PC-9 (cell line): ENCODE measurements around the gene GABRB3. TPM values are rescaled to one million over a fixed set of nuclear protein-coding genes. Genes with fewer than 3 reads are reported as not detected.

Experiments used
- BruUV-seq: library from RNA; stranded (reverse); fragments of 400-500 nt; replicated peaks from 2 replicates; lab custom pipeline; 2021; lab: Mats Ljungman, UMichigan
- CTCF ChIA-PET: fragments of 300-600 bp; sonication (Branson Sonifier 250); formaldehyde crosslinking; loops from one replicate; lab custom pipeline; 2022; ENCODE audit warnings: antibody characterized with exemption; lab: Charles Lee
- POLR2A ChIA-PET: fragments of 300-600 bp; sonication (Branson Sonifier 250); formaldehyde crosslinking; loops from one replicate; lab custom pipeline; 2022; ENCODE audit warnings: antibody characterized with exemption; ENCODE audit not compliant: unreplicated experiment; lab: Charles Lee
- DNase-seq, 2 experiments: peaks; one replicate each; pipeline versions ENCODE4 v3.0.0 to v3.0.0-alpha.2; 2015 to 2022; ENCODE audit warnings: mixed read lengths in 1 of 2
- H2AFZ ChIP-seq: fragments of 200-600 bp; sonication (generic); 2 replicates; pipeline ENCODE4 v1.8.1; 2017; ENCODE audit warnings: antibody characterized with exemption
- H3F3A ChIP-seq: fragments of 200-600 bp; sonication (generic); 2 replicates; pipeline ENCODE4 v1.8.1; 2017; ENCODE audit warnings: antibody characterized with exemption, mild to moderate bottlenecking, low read depth; ENCODE audit not compliant: insufficient read depth
- H3K27ac ChIP-seq: fragments of 200-600 bp; sonication (generic); 2 replicates; pipeline ENCODE4 v1.6.1; 2016; ENCODE audit warnings: mixed run types
- H3K27me3 ChIP-seq: fragments of 200-600 bp; sonication (generic); 2 replicates; pipeline ENCODE4 v1.6.1; 2016; ENCODE audit warnings: low read depth, mixed run types; ENCODE audit not compliant: insufficient read depth
- H3K36me3 ChIP-seq: fragments of 200-600 bp; sonication (generic); 2 replicates; pipeline ENCODE4 v1.6.1; 2016; ENCODE audit warnings: low read depth, mixed run types
- H3K4me1 ChIP-seq: fragments of 200-600 bp; sonication (generic); replicated peaks from 2 replicates; pipeline ENCODE4 v1.6.1; 2016; ENCODE audit warnings: mixed run types; ENCODE audit not compliant: insufficient read depth
- H3K4me2 ChIP-seq: fragments of 200-600 bp; sonication (generic); 2 replicates; pipeline ENCODE4 v1.6.1; 2017; ENCODE audit warnings: mixed run types
- H3K4me3 ChIP-seq: fragments of 200-600 bp; sonication (generic); 2 replicates; pipeline ENCODE4 v1.6.1; 2016; ENCODE audit warnings: mixed run types
- H3K79me2 ChIP-seq: fragments of 200-600 bp; sonication (generic); 2 replicates; pipeline ENCODE4 v1.6.1; 2017; ENCODE audit warnings: low read depth, mixed run types
- H3K9me2 ChIP-seq: fragments of 200-600 bp; sonication (generic); 2 replicates; pipeline ENCODE4 v1.8.1; 2017; ENCODE audit warnings: mild to moderate bottlenecking; ENCODE audit not compliant: insufficient read depth
- H3K9me3 ChIP-seq: fragments of 200-600 bp; sonication (generic); 2 replicates; pipeline ENCODE4 v1.8.1; 2016; ENCODE audit warnings: low read depth; ENCODE audit not compliant: insufficient read depth
- H4K20me1 ChIP-seq: fragments of 200-600 bp; sonication (generic); 2 replicates; pipeline ENCODE4 v1.8.1; 2017; ENCODE audit not compliant: insufficient read depth
- EZH2 ChIP-seq: fragments of 200-600 bp; sonication (generic); IDR thresholded peaks from 2 replicates; pipeline ENCODE4 v1.8.0; 2017; ENCODE audit warnings: antibody characterized with exemption, low read depth
- intact Hi-C: fragments of 100-400 bp; cut with micrococcal nuclease; formaldehyde crosslinking; loops from one replicate; pipeline ENCODE4 v1.10.0; 2022; ENCODE audit not compliant: unreplicated experiment
- total RNA-seq: library from RNA; stranded (reverse); gene quantifications from 2 replicates; pipeline ENCODE4 v1.2.3, GENCODE V29; 2021
- TF ChIP-seq, protein P1 (sequence below): fragments of 200-600 bp; sonication (generic); conservative IDR thresholded peaks from 2 replicates; pipeline ENCODE4 v1.6.1; 2017; ENCODE audit warnings: mixed run types, antibody characterized with exemption, mild to moderate bottlenecking, moderate library complexity

GABRB3 gene
- total RNA-seq, 1 experiment from 2014 or later = 6.3 TPM

DNA sequence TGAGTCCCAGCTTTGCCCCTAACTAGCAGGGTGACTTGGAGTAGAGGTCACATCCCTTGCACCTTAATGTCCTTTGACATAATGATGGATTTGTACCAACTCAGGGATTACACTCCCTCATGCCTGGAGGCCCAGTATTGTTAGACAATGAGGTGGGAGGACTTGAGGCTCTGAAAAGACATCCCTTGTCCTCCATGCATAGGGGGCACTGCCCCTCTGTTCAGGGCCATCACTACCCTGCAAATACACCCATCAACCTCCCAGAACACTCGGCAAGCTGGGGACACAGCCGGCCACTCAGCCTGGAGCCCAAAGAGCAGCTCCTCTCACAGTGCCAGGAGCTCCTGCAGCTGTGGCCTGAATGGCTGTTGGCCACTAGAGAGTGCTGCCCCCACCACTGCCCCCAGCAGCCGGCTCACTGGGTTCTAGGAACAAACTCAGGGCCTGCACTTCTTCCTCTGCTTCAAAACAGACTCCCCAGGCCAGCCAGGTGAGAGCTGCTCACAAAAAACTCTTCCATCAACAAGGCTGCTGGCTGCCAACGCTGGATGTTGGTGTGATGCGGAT, 90.2 kb downstream of the GABRB3 start:
- TF ChIP-seq, protein P1, sequence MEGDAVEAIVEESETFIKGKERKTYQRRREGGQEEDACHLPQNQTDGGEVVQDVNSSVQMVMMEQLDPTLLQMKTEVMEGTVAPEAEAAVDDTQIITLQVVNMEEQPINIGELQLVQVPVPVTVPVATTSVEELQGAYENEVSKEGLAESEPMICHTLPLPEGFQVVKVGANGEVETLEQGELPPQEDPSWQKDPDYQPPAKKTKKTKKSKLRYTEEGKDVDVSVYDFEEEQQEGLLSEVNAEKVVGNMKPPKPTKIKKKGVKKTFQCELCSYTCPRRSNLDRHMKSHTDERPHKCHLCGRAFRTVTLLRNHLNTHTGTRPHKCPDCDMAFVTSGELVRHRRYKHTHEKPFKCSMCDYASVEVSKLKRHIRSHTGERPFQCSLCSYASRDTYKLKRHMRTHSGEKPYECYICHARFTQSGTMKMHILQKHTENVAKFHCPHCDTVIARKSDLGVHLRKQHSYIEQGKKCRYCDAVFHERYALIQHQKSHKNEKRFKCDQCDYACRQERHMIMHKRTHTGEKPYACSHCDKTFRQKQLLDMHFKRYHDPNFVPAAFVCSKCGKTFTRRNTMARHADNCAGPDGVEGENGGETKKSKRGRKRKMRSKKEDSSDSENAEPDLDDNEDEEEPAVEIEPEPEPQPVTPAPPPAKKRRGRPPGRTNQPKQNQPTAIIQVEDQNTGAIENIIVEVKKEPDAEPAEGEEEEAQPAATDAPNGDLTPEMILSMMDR = no peak
- no peak for TF ChIP-seq EZH2
- no TSS peak for BruUV-seq
- Histone ChIP-seq H3K79me2 (no peaks in the 10 kb centered on the region), H3K36me3 (no peaks in the 10 kb centered on the region), H4K20me1 (no peaks in the 10 kb centered on the region), H3K9me2 (no peaks in the 10 kb centered on the region), H2AFZ (no peak overlapping the region), H3K27me3 (peaks cover 1% of the 10 kb centered on the region; the same call in 1 of the 2 replicates), H3K4me2 (no peak overlapping the region), H3K27ac (no peak overlapping the region), H3F3A (no peaks in the 10 kb centered on the region), H3K9me3 (no peaks in the 10 kb centered on the region), H3K4me1 (no peaks in the 10 kb centered on the region), H3K4me3 (no peak overlapping the region)
- ChIA-PET POLR2A (no interaction called here), CTCF (no interaction called here)
- no peak for DNase-seq
- intact Hi-C loops = no loop called here

DNA sequence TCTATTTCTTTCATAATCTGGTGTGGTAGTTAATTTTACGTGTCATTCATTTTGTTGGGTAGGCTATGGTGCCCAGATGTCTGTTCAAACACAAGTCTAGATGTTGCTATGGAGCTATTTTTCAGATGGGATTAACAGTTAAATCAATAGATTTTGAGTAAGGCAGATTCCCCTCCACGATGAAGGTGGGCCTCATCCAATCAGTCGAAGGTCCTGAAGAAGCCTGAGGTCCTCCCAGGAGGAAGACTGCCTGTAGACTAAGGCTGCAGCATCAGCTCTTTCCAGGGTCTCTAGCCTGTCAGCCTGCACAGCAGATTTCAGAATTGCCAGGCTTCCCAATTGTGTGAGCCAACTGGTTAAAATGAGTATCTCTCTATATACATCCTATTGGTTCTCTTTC, 92.9 kb downstream of the GABRB3 start:
- no peaks in the 10 kb centered on the region for H3K36me3 ChIP-seq
- ChIA-PET CTCF (no interaction called here), POLR2A (no interaction called here)
- H3K4me3 ChIP-seq = no peak overlapping the region
- H3K9me3 ChIP-seq = no peaks in the 10 kb centered on the region
- H3K9me2 ChIP-seq = no peaks in the 10 kb centered on the region
- TF ChIP-seq, protein P1 = no peak
- no peak for TF ChIP-seq EZH2
- no peaks in the 10 kb centered on the region for H4K20me1 ChIP-seq
- no peak overlapping the region for H3K27ac ChIP-seq
- H3F3A ChIP-seq = no peaks in the 10 kb centered on the region
- H3K4me1 ChIP-seq = no peaks in the 10 kb centered on the region
- no peaks in the 10 kb centered on the region for H3K27me3 ChIP-seq
- H3K4me2 ChIP-seq = no peak overlapping the region
- BruUV-seq = no TSS peak
- no peak for DNase-seq
- intact Hi-C loops = no loop called here
- H3K79me2 ChIP-seq = no peaks in the 10 kb centered on the region
- H2AFZ ChIP-seq = no peak overlapping the region

DNA sequence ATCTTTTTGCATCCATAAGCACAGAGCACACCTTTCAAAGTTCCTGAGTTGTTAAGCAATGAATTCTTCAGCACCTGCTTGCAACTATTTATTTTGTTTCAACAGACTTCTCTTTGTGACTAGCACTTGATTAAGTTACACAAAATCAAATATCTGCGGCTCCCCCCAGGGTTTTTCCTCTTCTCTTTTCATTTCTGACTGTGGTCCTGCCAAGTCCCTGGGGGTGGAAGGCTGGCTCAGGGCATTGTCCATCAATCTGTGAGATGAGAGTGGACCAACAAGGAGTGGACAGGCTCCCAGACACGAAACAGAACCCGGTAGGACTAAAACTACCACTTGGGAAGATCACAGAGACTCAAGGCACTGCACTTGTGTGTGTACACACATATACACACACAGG, 96.8 kb downstream of the GABRB3 start:
- H4K20me1 ChIP-seq = no peaks in the 10 kb centered on the region
- no peak overlapping the region for H3K27ac ChIP-seq
- ChIA-PET POLR2A (no interaction called here), CTCF (no interaction called here)
- H3K27me3 ChIP-seq = peaks cover 15% of the 10 kb centered on the region; the same call in 1 of the 2 replicates
- no peaks in the 10 kb centered on the region for H3K9me3 ChIP-seq
- DNase-seq = no peak
- H3F3A ChIP-seq = no peaks in the 10 kb centered on the region
- intact Hi-C loops = no loop called here
- no peaks in the 10 kb centered on the region for H3K4me1 ChIP-seq
- no peak overlapping the region for H3K4me3 ChIP-seq
- no peaks in the 10 kb centered on the region for H3K9me2 ChIP-seq
- no peak overlapping the region for H2AFZ ChIP-seq
- no peaks in the 10 kb centered on the region for H3K79me2 ChIP-seq
- TF ChIP-seq EZH2 = no peak
- TF ChIP-seq, protein P1 = no peak
- no TSS peak for BruUV-seq
- H3K4me2 ChIP-seq = no peak overlapping the region
- H3K36me3 ChIP-seq = no peaks in the 10 kb centered on the region
